Tibial nerve (tissue), 4 donors: ENCODE data around the gene AGK.

Source experiments
- CTCF ChIP-seq, 5 experiments: fragments of 200-600 bp in 3 of 5; fragments of 450-650 bp in 2 of 5; sonication (generic) in 3 of 5; IDR thresholded peaks; one replicate each; pipeline ENCODE4 v1.5.1; 2016 to 2019; ENCODE audit warnings: antibody characterized with exemption in 5 of 5, mild to moderate bottlenecking in 3 of 5, moderate library complexity in 2 of 5
- EP300 ChIP-seq, 2 donors: sonication (generic); formaldehyde crosslinking; IDR thresholded peaks; one replicate each; pipeline ENCODE4 v1.6.1; 2017; ENCODE audit warnings: antibody characterized with exemption in 2 of 2, mild to moderate bottlenecking in 1 of 2

- TF ChIP-seq CTCF (IDR thresholded peaks at IDR 0.05), result no peak
- no peak for TF ChIP-seq EP300 (IDR thresholded peaks at IDR 0.05)
These were observed 11.3 kb downstream of the AGK start for GRCh38 chr7:141562543-141562942.
